Heart right ventricle (tissue), 16 donors: Measurements from ENCODE around the gene CLSTN2. TPM values are rescaled to one million over a fixed set of nuclear protein-coding genes. Genes with fewer than 3 reads are reported as not detected.

Source experiments
- ATAC-seq, 8 donors: fragments of 200-7000 bp; cut with Tn5 transposase; one replicate each; pipeline ENCODE4 v1.9.1; 2020; ENCODE audit warnings: mild to moderate bottlenecking in 8 of 8, moderate library complexity in 8 of 8, moderate number of reproducible peaks in 1 of 8
- DNase-seq, 2 donors: peaks; one replicate each; pipeline ENCODE4 v3.0.0-alpha.2; 2020
- H3K27ac ChIP-seq, 10 donors: fragments of 200-600 bp; sonication (generic) in 2 of 10; one replicate each; pipeline versions ENCODE4 v1.5.0 to v1.8.0; 2020 to 2022; ENCODE audit warnings: mild to moderate bottlenecking in 3 of 10
- H3K27me3 ChIP-seq, 7 donors: fragments of 200-600 bp; one replicate each; pipeline ENCODE4 v1.8.0; 2021 to 2022; ENCODE audit warnings: mild to moderate bottlenecking in 2 of 7
- H3K36me3 ChIP-seq, 9 donors: fragments of 200-600 bp; sonication (generic) in 1 of 9; one replicate each; pipeline versions ENCODE4 v1.5.0 to v1.8.0; 2020 to 2022; ENCODE audit warnings: mild to moderate bottlenecking in 2 of 9
- H3K4me1 ChIP-seq, 9 donors: fragments of 200-600 bp; sonication (generic) in 1 of 9; one replicate each; pipeline versions ENCODE4 v1.5.0 to v1.8.0; 2020 to 2022; ENCODE audit warnings: mild to moderate bottlenecking in 4 of 9
- H3K4me3 ChIP-seq, 10 donors: fragments of 200-600 bp; sonication (generic) in 2 of 10; one replicate each; pipeline versions ENCODE4 v1.5.0 to v1.8.0; 2020 to 2022; ENCODE audit warnings: mild to moderate bottlenecking in 7 of 10, moderate library complexity in 2 of 10
- H3K9me3 ChIP-seq, 11 donors: fragments of 200-600 bp in 10 of 11; sonication (generic) in 2 of 11; one replicate each; pipeline versions ENCODE4 v1.5.0 to v1.8.0; 2013 to 2022; ENCODE audit warnings: mild to moderate bottlenecking in 2 of 11, control low read depth in 1 of 11, moderate library complexity in 1 of 11
- CTCF ChIP-seq, 9 donors: fragments of 200-600 bp; sonication (generic) in 2 of 9; IDR thresholded peaks; one replicate each; pipeline versions ENCODE4 v1.5.0 to v1.8.0; 2021 to 2022; ENCODE audit warnings: antibody characterized with exemption in 9 of 9, mild to moderate bottlenecking in 5 of 9, moderate library complexity in 1 of 9
- WGBS, 2 donors: extraction: QIAGEN DNeasy Blood & Tissue Kit; methylation state at CpG; one replicate each; pipeline ENCODE4 v1.1.7; 2013; ENCODE audit warnings: inconsistent platforms in 1 of 2; 5-methylcytosine and 5-hydroxymethylcytosine counted together
- intact Hi-C, 10 donors: fragments of 100-400 bp; cut with DNase I; formaldehyde crosslinking; loops; one replicate each; pipeline versions ENCODE4 v1.11.1 to v1.14.2; 2022
- long read RNA-seq, 3 donors: library from polyadenylated mRNA; unstranded; transcript quantifications; one replicate each; pipeline ENCODE4 v2.0.0, GENCODE V29; 2020 to 2021
- polyA plus RNA-seq, 2 donors: library from polyadenylated mRNA; stranded (reverse); fragments of 200-250 nt; gene quantifications; one replicate each; pipeline ENCODE4 v1.2.3, GENCODE V29; 2013
- total RNA-seq, 10 donors: library from RNA; stranded (reverse); fragmentation: NEBNext Ultra II Directional in 3 of 10; extraction: Animal tissue kit (Norgen Biotek cat#: 25700) in 3 of 10; gene quantifications; one replicate each; pipeline versions ENCODE4 v1.2.1 to v1.2.4, GENCODE V29; 2021 to 2023
- donor health status: Arrhythmogenic right ventricular cardiomyopathy.
- donor health status: ischemic (EF 13 %, LVEDD 7.1; RV severe dilation, severe dysfunction).
- donor health status: healthy with polysubstance abuse.
- donor health status: DM: no; HTN: yes; CAD: no.
- donor health status: DM: no; HTN: no; CAD: no.
- donor health status: ischemic (EF 25% LVEDD 6.9; RV normal size, moderate dysfunction).
- donor health status: ischemic (EF 25% LVEDD 5.7; RV mildly dilated, moderate dysfunction).
- donor health status: healthy.
- donor health status: DM: yes; HTN: yes; CAD: no.
- donor health status: Ischemic cardiomyopathy.
- donor health status: ischemic (EF 35%, LVEDD 5.7; RV mildly dilated, moderate dysfunction).
- donor health status: nonischemic (EF 11% LVEDD 7.7; RV severe dilation, severe dysfunction).
- donor health status: DM: yes; HTN: yes; CAD: no.
- donor health status: PGD.
- donor health status: ischemic (EF 29% LVEDD 5.4; RV normal size, mild dysfunction).
- donor health status: nonischemic (EF 23%, LVEDD 6.1; RV moderate dilation, normal function).

Gene CLSTN2
- total RNA-seq (10 to 100 TPM in 2 of 10 donors, 1 to 10 TPM in 8; 1.5 to 10.7 (median 5.5) TPM), polyA plus RNA-seq (1 to 10 TPM in 1 of 2 donors, under 1 TPM in 1; 0.57 to 1.0 TPM)
- long read RNA-seq, donor 1, partial matches to known transcripts: 1 of 11 reads
- long read RNA-seq, donor 1, other reads (novel, unspliced or antisense): 10 of 11 reads
- long read RNA-seq, donor 2, partial matches to known transcripts: 5 of 14 reads
- long read RNA-seq, donor 2, other reads (novel, unspliced or antisense): 9 of 14 reads
- long read RNA-seq, donor 3, partial matches to known transcripts: 0 of 4 reads
- long read RNA-seq, donor 3, other reads (novel, unspliced or antisense): 4 of 4 reads

GRCh38 chr3:139935016-139935865 lies at the start of gene CLSTN2:
TSS of gene CLSTN2 (plus strand) at chr3:139935185.
- peaks cover 0 to 24% (median 14%) of the 10 kb centered on the region in 9 donors for H3K4me1 ChIP-seq
- H3K27me3 ChIP-seq: peaks cover 0 to 66% (median 16%) of the 10 kb centered on the region in 7 donors
- peak in 2 of 9 donors; percentile 3 to 18 for TF ChIP-seq CTCF (IDR thresholded peaks at IDR 0.05)
- H3K4me3 ChIP-seq: peak within 1 kb of the TSS; percentile 44 to 62 (median 58)
- WGBS, 2 donors: 0 to 1% methylated on average over 67 to 89 of the region's 89 CpGs
- no peaks in the 10 kb centered on the region for H3K36me3 ChIP-seq
- H3K9me3 ChIP-seq: no peaks in the 10 kb centered on the region
- ATAC-seq (peak; percentile 82 to 91 (median 88)), DNase-seq (peak; percentile 64 to 78)
- intact Hi-C loops: loop anchor here in 9 of 10 donors (2.0 to 10.0 kb wide), 14 partner anchors 117 to 802 kb away; no protein-coding TSS in a partner anchor
- H3K27ac ChIP-seq: peak within 1 kb of the TSS in 2 of 10 donors; percentile 15 to 57

DNA sequence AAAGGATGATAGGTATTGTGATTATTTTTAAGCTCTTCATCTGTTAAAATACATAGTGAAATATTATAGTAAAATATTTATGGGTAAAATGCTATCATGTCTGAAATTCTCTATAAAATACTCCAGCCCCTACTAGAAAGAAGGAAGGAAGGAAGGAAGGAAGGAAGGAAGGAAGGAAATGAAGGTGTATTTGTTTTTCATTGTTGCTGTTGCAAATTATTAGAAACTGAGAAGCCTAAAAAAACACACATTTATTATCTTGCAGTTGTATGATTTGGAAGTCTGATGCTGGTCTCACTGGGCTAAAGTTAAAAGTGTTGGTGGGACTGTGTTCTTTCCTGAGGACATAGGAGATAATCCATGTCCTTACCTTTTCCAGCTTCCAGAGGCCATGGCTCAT lies 47.6 kb upstream of the CLSTN2 start:
- ATAC-seq (no peak), DNase-seq (no peak)
- Histone ChIP-seq H3K27ac (no peak overlapping the region), H3K9me3 (peaks cover 0 to 12% (median 0%) of the 10 kb centered on the region in 11 donors), H3K4me1 (peaks cover 0 to 8% (median 0%) of the 10 kb centered on the region in 9 donors), H3K4me3 (no peak overlapping the region), H3K36me3 (no peaks in the 10 kb centered on the region), H3K27me3 (no peaks in the 10 kb centered on the region)
- no peak for TF ChIP-seq CTCF (IDR thresholded peaks at IDR 0.05)
- intact Hi-C loops: no loop called here

DNA sequence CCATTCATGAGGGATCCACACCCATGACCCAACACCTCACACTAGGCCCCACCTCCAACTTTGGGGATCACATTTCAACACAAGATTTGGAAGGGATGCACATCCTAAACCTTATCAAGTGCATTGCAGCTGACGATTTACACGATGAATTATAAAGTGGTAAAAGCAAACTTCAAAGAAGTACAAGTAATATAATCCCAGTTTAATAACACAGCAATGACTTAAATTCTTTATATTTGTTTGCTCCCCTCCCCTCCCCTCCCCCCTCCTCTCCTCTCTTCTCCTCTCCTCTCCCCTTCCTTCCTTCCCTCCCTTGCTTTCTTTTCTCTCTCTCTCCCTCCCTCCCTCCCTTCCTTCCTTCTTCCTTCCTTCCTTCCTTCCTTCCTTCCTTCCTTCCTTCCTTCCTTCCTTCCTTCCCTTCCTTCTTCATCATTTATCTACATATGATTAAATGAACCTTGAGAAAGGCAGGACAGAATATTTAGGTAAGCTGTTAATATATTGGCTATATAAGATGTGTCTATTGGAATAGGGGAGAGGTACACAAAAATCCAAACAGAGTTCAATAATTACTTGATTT lies 46.3 kb upstream of the CLSTN2 start:
- DNase-seq (no peak), ATAC-seq (no peak)
- Histone ChIP-seq H3K4me3 (no peak overlapping the region), H3K9me3 (peaks cover 0 to under 1% (median 0%) of the 10 kb centered on the region in 11 donors), H3K4me1 (peaks cover 0 to 19% (median 0%) of the 10 kb centered on the region in 9 donors), H3K36me3 (no peaks in the 10 kb centered on the region), H3K27me3 (no peaks in the 10 kb centered on the region), H3K27ac (no peak overlapping the region)
- 83 to 90% methylated on average over 2 of the region's 2 CpGs for WGBS, 2 donors
- TF ChIP-seq CTCF (IDR thresholded peaks at IDR 0.05): no peak
- intact Hi-C loops: no loop called here
